ENCODE results near the gene NOLC1.

Gene NOLC1

GRCh38 chr10:102113261-102113955, 38.8 kb upstream of the NOLC1 start:
- TF ChIP-seq CTCF (conservative IDR thresholded peaks at IDR 0.05), result no peak
- peak overlapping the region; percentile 86 for H3K27ac ChIP-seq

DNA sequence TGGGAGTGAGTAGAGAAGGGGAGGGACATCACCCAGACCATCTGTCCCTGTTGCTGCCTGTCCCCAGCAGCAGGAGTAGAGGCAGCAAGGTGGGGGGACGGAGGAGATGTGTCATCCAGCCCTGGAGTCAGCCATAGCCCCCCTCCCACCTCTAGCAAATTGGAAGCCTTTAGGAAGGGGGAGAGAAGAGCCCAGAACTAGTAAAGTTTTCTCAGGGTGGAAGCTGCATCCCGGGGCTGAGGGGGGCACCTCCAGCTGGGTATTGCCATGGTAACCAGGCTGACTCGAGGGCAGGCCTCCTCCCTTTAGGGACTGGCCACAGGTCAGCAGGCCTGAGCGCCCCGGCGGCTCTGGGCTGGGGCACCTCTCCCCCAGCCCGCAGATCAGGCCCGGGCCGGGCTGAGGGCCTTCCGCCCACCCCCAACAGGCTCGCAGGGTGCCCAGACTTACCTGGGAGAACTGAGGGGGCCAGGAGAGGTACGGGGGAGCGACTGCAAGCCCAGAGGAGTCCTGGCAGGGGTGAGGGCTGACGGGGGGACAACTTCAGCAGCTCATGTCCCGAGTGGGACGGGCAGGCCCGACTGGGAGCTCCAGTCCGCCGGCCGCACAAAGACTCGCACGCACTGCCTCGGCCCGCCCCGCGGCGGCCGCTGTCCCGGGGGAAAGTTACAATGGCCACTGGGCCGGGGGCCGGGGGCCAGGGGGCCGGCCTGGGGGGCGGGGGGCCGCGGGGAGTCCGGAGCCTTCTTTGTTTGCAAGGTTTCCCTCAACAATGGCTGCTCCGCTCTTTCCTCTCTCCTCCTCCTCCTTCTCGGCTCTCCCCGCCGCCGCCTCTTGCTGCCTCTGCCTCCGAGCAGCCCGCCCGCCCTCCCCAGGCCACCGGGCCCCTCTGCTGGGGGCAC, 38.0 kb upstream of the NOLC1 start:
- no peak for TF ChIP-seq CTCF (conservative IDR thresholded peaks at IDR 0.05)
- H3K27ac ChIP-seq, result peak overlapping the region; percentile 86

DNA sequence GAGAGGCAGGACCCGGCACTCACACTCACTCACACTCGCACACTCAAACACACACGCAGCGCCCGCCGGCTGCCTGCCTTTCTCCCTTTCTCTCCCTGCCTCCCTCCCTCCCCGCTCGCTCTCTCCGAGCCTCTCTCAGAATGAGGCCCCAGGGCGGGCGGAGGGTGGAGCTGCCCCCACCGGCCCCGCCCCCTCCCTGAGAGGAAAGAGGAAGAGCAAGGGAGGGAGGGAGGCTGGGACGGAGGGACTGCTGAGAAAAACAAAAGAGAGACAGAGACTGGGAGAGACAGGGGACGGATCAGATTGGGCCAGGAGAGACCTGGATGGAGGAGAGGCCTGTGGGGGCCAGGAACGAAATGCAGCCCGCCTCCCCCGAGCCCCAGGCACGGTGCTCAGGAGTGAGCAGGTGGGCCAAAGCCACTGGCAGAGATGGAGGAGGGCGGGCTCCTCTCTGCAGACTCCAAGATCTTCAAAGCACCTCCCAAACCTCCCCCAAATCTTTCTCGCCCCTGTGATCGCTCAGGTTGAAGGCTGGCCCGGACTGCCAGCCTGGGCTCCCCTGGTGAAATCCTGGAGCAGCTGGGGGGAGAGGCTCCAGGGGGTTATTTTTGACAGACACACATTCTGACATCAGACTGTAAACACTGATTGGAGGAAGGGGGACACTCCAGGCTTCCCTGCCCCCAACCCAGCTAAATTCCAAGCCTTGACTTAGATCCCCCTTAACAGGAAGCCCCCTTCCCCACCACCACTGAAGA, 37.1 kb upstream of the NOLC1 start:
- TF ChIP-seq CTCF (conservative IDR thresholded peaks at IDR 0.05), result no peak
- H3K27ac ChIP-seq, result peak overlapping the region; percentile 86

GRCh38 chr10:102115775-102116174, 36.4 kb upstream of the NOLC1 start:
- peak overlapping the region; percentile 86 for H3K27ac ChIP-seq
- TF ChIP-seq CTCF (conservative IDR thresholded peaks at IDR 0.05), result no peak

DNA sequence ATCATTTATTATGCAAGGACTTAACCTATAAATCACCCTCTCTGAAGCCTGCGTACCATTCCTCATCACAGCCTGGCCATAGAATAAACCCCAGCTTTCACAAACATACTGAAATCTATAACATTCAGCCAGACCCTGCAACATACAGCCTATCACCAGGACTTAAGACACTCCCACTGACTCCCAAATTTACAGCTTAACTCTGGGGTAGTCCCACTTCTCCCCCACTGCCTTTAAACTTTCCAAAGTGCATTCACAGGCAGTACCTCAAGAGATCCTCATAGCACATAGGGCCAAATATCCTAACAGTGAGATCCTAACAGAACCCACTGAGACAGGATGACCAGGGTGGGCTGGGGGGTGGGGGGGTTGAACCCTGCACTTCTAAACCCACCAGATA, 35.5 kb upstream of the NOLC1 start:
- no peak for TF ChIP-seq CTCF (conservative IDR thresholded peaks at IDR 0.05)
- H3K27ac ChIP-seq, result peak overlapping the region; percentile 86

- peak; percentile 22; the same call in 1 of the 2 replicates for TF ChIP-seq CTCF (conservative IDR thresholded peaks at IDR 0.05)
- H3K27ac ChIP-seq, result peak overlapping the region; percentile 86
Observed at GRCh38 chr10:102117391-102118159, 34.6 kb upstream of the NOLC1 start.
